Natural killer cell (primary cell): Measurements from ENCODE around the gene LRRK2. TPM values are rescaled to one million over a fixed set of nuclear protein-coding genes. Genes with fewer than 3 reads are reported as not detected.
"Not testable (repeated sequence)": the region's sequence is repeated elsewhere in the genome, so short reads cannot be mapped to it uniquely, and the experiment has no call there.

Experiments
- ATAC-seq, 3 donors: fragments of 150-1000 bp in 2 of 3; fragments of 200-7000 bp in 1 of 3; cut with Tn5 transposase; 1 replicate in 1 of 3; 2 replicates in 2 of 3; pipeline ENCODE4 v1.10.0; 2021; ENCODE audit warnings: mild to moderate bottlenecking in 2 of 3, moderate library complexity in 2 of 3
- DNase-seq, 2 donors: peaks; one replicate each; pipeline versions ENCODE4 v3.0.0 to v3.0.0-alpha.2; 2013 to 2021; ENCODE audit warnings: mixed read lengths in 1 of 2
- H3K27ac ChIP-seq: one replicate; pipeline ENCODE4 v1.5.1; 2013; ENCODE audit warnings: mild to moderate bottlenecking, low read length
- H3K27me3 ChIP-seq: one replicate; pipeline ENCODE4 v1.6.1; 2013; ENCODE audit warnings: low read length; ENCODE audit not compliant: control insufficient read depth, insufficient read depth
- H3K36me3 ChIP-seq: one replicate; pipeline ENCODE4 v1.6.1; 2013; ENCODE audit warnings: low read length; ENCODE audit not compliant: control insufficient read depth, insufficient read depth
- H3K4me1 ChIP-seq: one replicate; pipeline ENCODE4 v1.6.1; 2013; ENCODE audit warnings: low read length; ENCODE audit not compliant: control insufficient read depth, insufficient read depth
- H3K4me3 ChIP-seq: one replicate; pipeline ENCODE4 v1.5.1; 2013; ENCODE audit warnings: low read length
- H3K9me3 ChIP-seq: one replicate; pipeline ENCODE4 v1.6.1; 2013; ENCODE audit warnings: low read length; ENCODE audit not compliant: control insufficient read depth, insufficient read depth
- H3K27ac Mint-ChIP-seq, 2 donors: one replicate each; pipeline ENCODE4 v1.8.0; 2022; ENCODE audit warnings: mild to moderate bottlenecking in 2 of 2, mixed read lengths in 2 of 2, moderate library complexity in 1 of 2
- H3K27me3 Mint-ChIP-seq, 2 donors: one replicate each; pipeline ENCODE4 v1.8.0; 2022; ENCODE audit warnings: low read depth in 2 of 2, mixed read lengths in 2 of 2
- H3K36me3 Mint-ChIP-seq: one replicate; pipeline ENCODE4 v1.8.0; 2022; ENCODE audit warnings: mixed read lengths
- H3K4me1 Mint-ChIP-seq, 2 donors: one replicate each; pipeline ENCODE4 v1.8.0; 2022; ENCODE audit warnings: mixed read lengths in 2 of 2
- H3K4me3 Mint-ChIP-seq: one replicate; pipeline ENCODE4 v1.8.0; 2022; ENCODE audit warnings: mild to moderate bottlenecking, moderate library complexity, mixed read lengths
- H3K9me3 Mint-ChIP-seq, 2 donors: one replicate each; pipeline ENCODE4 v1.8.0; 2022; ENCODE audit warnings: mixed read lengths in 2 of 2
- WGBS: methylation state at CpG from one replicate; pipeline ENCODE4 v1.1.7; 2013; ENCODE audit warnings: missing lambda C conversion rate; ENCODE audit not compliant: insufficient coverage; 5-methylcytosine and 5-hydroxymethylcytosine counted together
- intact Hi-C: fragments of 100-400 bp; cut with micrococcal nuclease; formaldehyde crosslinking; loops from one replicate; pipeline ENCODE4 v1.14.2; 2022
- total RNA-seq, 4 donors: library from RNA; stranded (reverse); fragments of 120-200 nt in 1 of 4; gene quantifications; one replicate each; pipeline versions ENCODE4 v1.2.3 to v1.2.4, GENCODE V29; 2013 to 2022
- TF ChIP-seq, protein P1 (sequence below): fragments of 200-600 bp; IDR thresholded peaks from one replicate; pipeline ENCODE4 v1.8.0; 2022; ENCODE audit warnings: antibody characterized with exemption

LRRK2 gene
- total RNA-seq, 3 donors from 2014 or later (not counting 1 experiment from before 2014, with no cell fraction given) = 1.6 to 6.1 (median 3.3) TPM

DNA sequence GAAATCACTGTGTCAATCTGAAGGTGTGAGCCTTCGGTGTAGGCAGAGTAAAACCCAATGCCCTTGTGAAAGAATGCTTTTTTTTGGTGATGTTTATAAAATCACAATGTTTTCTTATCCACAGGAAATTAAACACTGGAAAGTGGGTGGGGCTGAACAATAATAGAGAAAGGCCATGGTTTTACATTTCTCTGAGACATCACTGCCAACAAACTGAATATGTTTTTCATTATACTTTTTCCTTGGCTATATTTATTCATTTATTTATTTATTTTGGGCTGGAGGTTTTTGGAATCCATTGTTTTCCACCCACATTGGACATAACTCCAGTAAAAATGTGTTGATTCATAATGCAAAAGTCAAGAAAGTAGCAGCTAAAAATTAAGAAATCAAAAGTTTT is 16.9 kb downstream of the LRRK2 start:
- TF ChIP-seq, protein P1, sequence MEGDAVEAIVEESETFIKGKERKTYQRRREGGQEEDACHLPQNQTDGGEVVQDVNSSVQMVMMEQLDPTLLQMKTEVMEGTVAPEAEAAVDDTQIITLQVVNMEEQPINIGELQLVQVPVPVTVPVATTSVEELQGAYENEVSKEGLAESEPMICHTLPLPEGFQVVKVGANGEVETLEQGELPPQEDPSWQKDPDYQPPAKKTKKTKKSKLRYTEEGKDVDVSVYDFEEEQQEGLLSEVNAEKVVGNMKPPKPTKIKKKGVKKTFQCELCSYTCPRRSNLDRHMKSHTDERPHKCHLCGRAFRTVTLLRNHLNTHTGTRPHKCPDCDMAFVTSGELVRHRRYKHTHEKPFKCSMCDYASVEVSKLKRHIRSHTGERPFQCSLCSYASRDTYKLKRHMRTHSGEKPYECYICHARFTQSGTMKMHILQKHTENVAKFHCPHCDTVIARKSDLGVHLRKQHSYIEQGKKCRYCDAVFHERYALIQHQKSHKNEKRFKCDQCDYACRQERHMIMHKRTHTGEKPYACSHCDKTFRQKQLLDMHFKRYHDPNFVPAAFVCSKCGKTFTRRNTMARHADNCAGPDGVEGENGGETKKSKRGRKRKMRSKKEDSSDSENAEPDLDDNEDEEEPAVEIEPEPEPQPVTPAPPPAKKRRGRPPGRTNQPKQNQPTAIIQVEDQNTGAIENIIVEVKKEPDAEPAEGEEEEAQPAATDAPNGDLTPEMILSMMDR = no peak
- Mint-ChIP-seq H3K36me3 (no peaks in the 10 kb centered on the region), H3K4me3 (no peak overlapping the region), H3K4me1 (peaks cover 0 to 7% of the 10 kb centered on the region in 2 donors), H3K27ac (no peak overlapping the region), H3K27me3 (no peaks in the 10 kb centered on the region), H3K9me3 (peaks cover 0 to 3% of the 10 kb centered on the region in 2 donors)
- WGBS = 100% methylated on average over 1 of the region's 1 CpG
- H3K4me3 ChIP-seq = no peak overlapping the region
- no peak overlapping the region for H3K27ac ChIP-seq
- DNase-seq (no peak), ATAC-seq (no peak)
- no peaks in the 10 kb centered on the region for H3K9me3 ChIP-seq
- H3K27me3 ChIP-seq = no peaks in the 10 kb centered on the region
- intact Hi-C loops = no loop called here
- H3K4me1 ChIP-seq = no peaks in the 10 kb centered on the region
- no peaks in the 10 kb centered on the region for H3K36me3 ChIP-seq

DNA sequence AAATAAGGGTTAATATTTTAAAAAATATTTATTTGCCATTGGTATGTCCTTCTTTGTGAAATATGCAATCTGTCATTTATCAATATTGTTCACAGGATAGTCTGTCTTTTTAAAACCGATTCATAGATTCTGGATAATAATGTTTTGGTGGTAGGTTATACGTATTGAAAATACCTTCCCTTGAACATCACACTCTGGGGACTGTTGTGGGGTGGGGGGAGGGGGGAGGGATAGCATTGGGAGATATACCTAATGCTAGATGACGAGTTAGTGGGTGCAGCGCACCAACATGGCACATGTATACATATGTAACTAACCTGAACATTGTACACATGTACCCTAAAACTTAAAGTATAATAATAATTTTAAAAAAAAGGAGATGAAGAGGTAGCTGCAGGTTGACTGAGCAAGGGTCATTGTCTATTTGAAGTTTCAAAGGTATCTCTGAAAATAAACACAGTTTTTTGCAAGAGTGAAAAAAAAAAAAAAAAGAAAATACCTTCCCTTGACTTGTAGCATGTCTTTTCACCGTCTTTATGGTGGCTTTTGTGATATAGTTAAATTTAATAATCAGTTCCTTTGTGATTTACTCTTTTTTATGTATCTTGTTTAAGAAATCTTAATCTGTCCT is 19.8 kb downstream of the LRRK2 start:
- H3K4me3 ChIP-seq, H3K4me1 ChIP-seq, H3K27ac ChIP-seq, H3K36me3 Mint-ChIP-seq, ATAC-seq, H3K27me3 Mint-ChIP-seq, DNase-seq, H3K36me3 ChIP-seq, H3K4me1 Mint-ChIP-seq, intact Hi-C loops, H3K9me3 Mint-ChIP-seq, H3K9me3 ChIP-seq, H3K4me3 Mint-ChIP-seq, H3K27me3 ChIP-seq, H3K27ac Mint-ChIP-seq: not testable (repeated sequence)
- WGBS = no CpG with 5 or more reads among the region's 5 CpGs

DNA sequence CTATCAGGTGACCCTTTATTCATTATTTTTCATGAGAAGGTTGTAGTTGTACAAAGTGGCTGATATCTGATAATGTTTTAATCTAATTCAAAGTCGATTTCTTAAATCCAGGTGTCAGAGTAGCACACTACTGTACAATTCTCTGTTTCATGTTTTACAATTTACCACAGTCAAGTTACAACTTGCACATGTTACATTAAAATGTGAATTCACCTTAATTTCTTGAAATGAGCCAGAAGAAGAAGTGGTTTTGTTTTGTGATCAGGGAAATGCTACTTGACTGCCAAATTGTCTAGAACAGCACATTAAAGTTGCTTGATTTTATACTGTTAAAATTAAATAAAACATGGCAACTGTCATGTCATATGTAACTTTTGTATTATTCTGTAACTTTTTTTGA is 23.2 kb downstream of the LRRK2 start:
- H3K27ac ChIP-seq = no peak overlapping the region
- Mint-ChIP-seq H3K4me3 (no peak overlapping the region), H3K27ac (no peak overlapping the region), H3K9me3 (no peaks in the 10 kb centered on the region), H3K36me3 (no peaks in the 10 kb centered on the region), H3K27me3 (no peaks in the 10 kb centered on the region), H3K4me1 (no peaks in the 10 kb centered on the region)
- no CpG with 5 or more reads among the region's 1 CpG for WGBS
- DNase-seq (no peak), ATAC-seq (no peak)
- intact Hi-C loops = no loop called here
- H3K4me1 ChIP-seq = no peaks in the 10 kb centered on the region
- TF ChIP-seq, protein P1 = no peak
- H3K27me3 ChIP-seq = no peaks in the 10 kb centered on the region
- H3K36me3 ChIP-seq = no peaks in the 10 kb centered on the region
- H3K9me3 ChIP-seq = no peaks in the 10 kb centered on the region
- H3K4me3 ChIP-seq = no peak overlapping the region

DNA sequence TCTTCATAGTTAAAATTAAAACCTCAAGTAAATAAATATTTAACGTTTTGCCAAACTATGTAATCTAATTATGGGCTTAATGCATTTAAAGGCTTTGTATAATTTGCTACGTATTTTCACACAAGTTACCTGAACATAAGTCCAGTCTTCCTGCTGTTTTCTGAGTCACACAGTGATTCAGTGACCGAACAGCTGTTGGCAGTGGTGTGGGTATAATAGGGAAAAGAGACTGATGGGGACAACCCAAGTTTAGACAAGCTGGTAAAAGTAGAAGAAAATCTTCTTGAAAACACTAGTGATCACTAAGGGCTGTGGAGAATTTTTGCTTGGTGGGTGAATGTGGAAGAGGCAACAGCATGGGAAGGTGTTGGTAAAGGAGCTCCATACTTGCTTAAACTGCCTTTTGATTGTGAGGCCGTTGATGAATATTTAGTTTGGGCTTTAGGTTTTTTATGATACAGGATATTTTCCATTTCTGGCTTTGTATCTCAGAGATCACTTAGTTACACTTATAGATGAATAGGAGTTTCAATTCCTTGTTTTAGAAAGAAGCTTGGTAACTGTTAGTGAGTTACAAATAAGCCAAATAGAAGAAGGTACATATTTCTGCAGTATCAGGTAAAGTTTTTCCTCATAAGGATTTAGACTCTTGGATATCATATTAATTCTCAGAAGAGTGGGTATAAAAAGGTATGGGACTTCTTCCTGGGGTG is 23.9 kb downstream of the LRRK2 start:
- no peaks in the 10 kb centered on the region for H3K36me3 Mint-ChIP-seq
- H3K4me3 Mint-ChIP-seq = no peak overlapping the region
- H3K9me3 Mint-ChIP-seq = no peaks in the 10 kb centered on the region
- no peak for DNase-seq
- 76% methylated on average over 4 of the region's 4 CpGs for WGBS
- no peaks in the 10 kb centered on the region for H3K4me1 Mint-ChIP-seq
- Histone ChIP-seq H3K9me3 (no peaks in the 10 kb centered on the region), H3K4me3 (no peak overlapping the region), H3K27ac (no peak overlapping the region), H3K27me3 (no peaks in the 10 kb centered on the region), H3K36me3 (no peaks in the 10 kb centered on the region), H3K4me1 (no peaks in the 10 kb centered on the region)
- TF ChIP-seq, protein P1 = no peak
- no peaks in the 10 kb centered on the region for H3K27me3 Mint-ChIP-seq
- no peak overlapping the region for H3K27ac Mint-ChIP-seq
- intact Hi-C loops = no loop called here
- ATAC-seq = no peak

DNA sequence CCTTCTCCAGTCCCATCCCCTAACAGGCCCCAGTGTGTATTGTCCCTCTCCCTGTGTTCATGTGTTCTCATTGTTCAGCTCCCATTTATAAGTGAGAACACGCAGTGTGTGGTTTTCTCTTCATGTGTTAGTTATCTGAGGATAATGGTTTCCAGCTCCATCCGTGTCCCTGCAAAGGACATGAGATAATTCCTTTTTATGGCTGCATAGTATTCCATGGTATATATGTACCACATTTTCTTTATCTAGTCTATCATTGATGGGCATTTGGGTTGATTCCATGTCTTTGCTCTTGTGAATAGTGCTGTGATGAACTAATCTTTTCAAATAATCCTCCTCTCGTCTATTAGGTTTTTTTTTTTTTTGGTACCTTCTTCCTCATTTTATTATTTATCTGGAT is 25.9 kb downstream of the LRRK2 start:
- H3K4me3 Mint-ChIP-seq, H3K4me1 ChIP-seq, ATAC-seq, H3K4me3 ChIP-seq, H3K9me3 ChIP-seq, H3K36me3 Mint-ChIP-seq, H3K27me3 Mint-ChIP-seq, H3K9me3 Mint-ChIP-seq, DNase-seq, H3K27me3 ChIP-seq, H3K4me1 Mint-ChIP-seq, H3K36me3 ChIP-seq, H3K27ac Mint-ChIP-seq, H3K27ac ChIP-seq, intact Hi-C loops: not testable (repeated sequence)
- WGBS = 89% methylated on average over 2 of the region's 3 CpGs
